OCI-LY1 (cell line): ENCODE measurements around the gene ACSF2.
"Not testable (repeated sequence)": the region's sequence is repeated elsewhere in the genome, so short reads cannot be mapped to it uniquely, and the experiment has no call there.

Source experiments
- H2AFZ ChIP-seq: fragments of 200-600 bp; sonication (generic), shearing (Covaris generic); 2 replicates; pipeline ENCODE4 v1.6.0; 2014; ENCODE audit warnings: antibody characterized with exemption, mild to moderate bottlenecking, low read length
- H3F3A ChIP-seq: fragments of 200-600 bp; sonication (generic), shearing (Covaris generic); 2 replicates; pipeline ENCODE4 v1.6.0; 2014; ENCODE audit warnings: mild to moderate bottlenecking, antibody characterized with exemption, low read length, moderate library complexity; ENCODE audit not compliant: insufficient read depth
- H3K27ac ChIP-seq: fragments of 200-600 bp; sonication (generic); 2 replicates; pipeline ENCODE4 v1.5.1; 2014; ENCODE audit warnings: low read length, mixed run types, mild to moderate bottlenecking, low read depth; ENCODE audit not compliant: poor library complexity, severe bottlenecking
- H3K27me3 ChIP-seq: fragments of 200-600 bp; sonication (generic); 2 replicates; pipeline ENCODE4 v1.6.0; 2014; ENCODE audit warnings: antibody characterized with exemption, mild to moderate bottlenecking, low read length, moderate library complexity; ENCODE audit not compliant: insufficient read depth
- H3K36me3 ChIP-seq: fragments of 200-600 bp; sonication (generic); 2 replicates; pipeline ENCODE4 v1.6.1; 2014; ENCODE audit warnings: mild to moderate bottlenecking, antibody characterized with exemption, low read length, moderate library complexity, mixed read lengths; ENCODE audit not compliant: insufficient read depth
- H3K4me1 ChIP-seq: fragments of 200-600 bp; sonication (generic); 2 replicates; pipeline ENCODE4 v1.5.1; 2014; ENCODE audit warnings: mild to moderate bottlenecking, low read length, moderate library complexity; ENCODE audit not compliant: insufficient read depth, severe bottlenecking
- H3K4me2 ChIP-seq: fragments of 200-600 bp; sonication (generic), shearing (Covaris generic); 2 replicates; pipeline ENCODE4 v1.6.1; 2014; ENCODE audit warnings: low read length
- H3K4me3 ChIP-seq: fragments of 200-600 bp; sonication (generic); 2 replicates; pipeline ENCODE4 v1.5.1; 2014; ENCODE audit warnings: low read length, low read depth, mild to moderate bottlenecking, mixed read lengths; ENCODE audit not compliant: poor library complexity, severe bottlenecking
- H3K79me2 ChIP-seq: fragments of 200-600 bp; shearing (Covaris generic); 2 replicates; pipeline ENCODE4 v1.6.1; 2016; ENCODE audit warnings: mixed run types, low read length, mixed read lengths; ENCODE audit not compliant: insufficient read depth
- H3K9ac ChIP-seq: fragments of 200-600 bp; sonication (generic), shearing (Covaris generic); 2 replicates; pipeline ENCODE4 v1.6.1; 2014; ENCODE audit warnings: mild to moderate bottlenecking, low read length, mixed read lengths
- H3K9me2 ChIP-seq: fragments of 200-600 bp; sonication (generic), shearing (Covaris generic); 2 replicates; pipeline ENCODE4 v1.6.1; 2014; ENCODE audit warnings: low read depth, mild to moderate bottlenecking, low read length, mixed read lengths
- H3K9me3 ChIP-seq: fragments of 200-600 bp; shearing (Covaris generic); 2 replicates; pipeline ENCODE4 v1.6.1; 2014; ENCODE audit warnings: low read length, mixed read lengths
- H4K20me1 ChIP-seq: fragments of 200-600 bp; sonication (generic), shearing (Covaris generic); 2 replicates; pipeline ENCODE4 v1.6.0; 2016; ENCODE audit warnings: mild to moderate bottlenecking, low read length; ENCODE audit not compliant: insufficient read depth
- EZH2 ChIP-seq: fragments of 200-600 bp; sonication (generic), shearing (Covaris generic); IDR thresholded peaks from 2 replicates; pipeline ENCODE4 v1.8.0; 2017; ENCODE audit warnings: borderline replicate concordance, mixed run types, mild to moderate bottlenecking, antibody characterized with exemption, low read length, moderate library complexity, mixed read lengths
- TF ChIP-seq, protein P1 (sequence below): fragments of 200-600 bp; sonication (generic), shearing (Covaris generic); IDR thresholded peaks from 2 replicates; pipeline ENCODE4 v1.5.1; 2017; ENCODE audit warnings: mild to moderate bottlenecking, antibody characterized with exemption, low read length, moderate library complexity, mixed read lengths

ACSF2 gene

DNA sequence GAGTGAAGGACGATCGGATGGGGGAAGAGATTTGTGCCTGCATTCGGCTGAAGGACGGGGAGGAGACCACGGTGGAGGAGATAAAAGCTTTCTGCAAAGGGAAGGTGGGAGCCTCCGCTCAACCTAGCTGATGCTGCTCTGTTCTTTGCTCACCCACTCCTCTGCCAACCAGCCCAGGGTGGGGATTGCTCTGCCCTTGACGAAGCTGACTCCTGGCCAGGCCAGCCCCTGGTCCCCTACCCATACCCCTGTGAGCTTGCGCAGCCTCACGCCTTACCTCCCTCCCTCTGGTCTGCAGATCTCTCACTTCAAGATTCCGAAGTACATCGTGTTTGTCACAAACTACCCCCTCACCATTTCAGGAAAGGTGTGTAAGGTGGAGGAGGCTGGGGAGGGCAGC, 47.9 kb downstream of the ACSF2 start:
- Histone ChIP-seq H3K9ac (no peak overlapping the region), H3K9me3 (no peaks in the 10 kb centered on the region), H2AFZ (no peak overlapping the region), H3K4me2 (no peak overlapping the region), H3K27ac (no peak overlapping the region), H3K36me3 (no peaks in the 10 kb centered on the region), H4K20me1 (no peaks in the 10 kb centered on the region), H3F3A (no peaks in the 10 kb centered on the region), H3K27me3 (no peaks in the 10 kb centered on the region), H3K4me1 (peaks cover 6% of the 10 kb centered on the region), H3K9me2 (no peaks in the 10 kb centered on the region), H3K79me2 (no peaks in the 10 kb centered on the region), H3K4me3 (no peak overlapping the region)
- TF ChIP-seq, protein P1, sequence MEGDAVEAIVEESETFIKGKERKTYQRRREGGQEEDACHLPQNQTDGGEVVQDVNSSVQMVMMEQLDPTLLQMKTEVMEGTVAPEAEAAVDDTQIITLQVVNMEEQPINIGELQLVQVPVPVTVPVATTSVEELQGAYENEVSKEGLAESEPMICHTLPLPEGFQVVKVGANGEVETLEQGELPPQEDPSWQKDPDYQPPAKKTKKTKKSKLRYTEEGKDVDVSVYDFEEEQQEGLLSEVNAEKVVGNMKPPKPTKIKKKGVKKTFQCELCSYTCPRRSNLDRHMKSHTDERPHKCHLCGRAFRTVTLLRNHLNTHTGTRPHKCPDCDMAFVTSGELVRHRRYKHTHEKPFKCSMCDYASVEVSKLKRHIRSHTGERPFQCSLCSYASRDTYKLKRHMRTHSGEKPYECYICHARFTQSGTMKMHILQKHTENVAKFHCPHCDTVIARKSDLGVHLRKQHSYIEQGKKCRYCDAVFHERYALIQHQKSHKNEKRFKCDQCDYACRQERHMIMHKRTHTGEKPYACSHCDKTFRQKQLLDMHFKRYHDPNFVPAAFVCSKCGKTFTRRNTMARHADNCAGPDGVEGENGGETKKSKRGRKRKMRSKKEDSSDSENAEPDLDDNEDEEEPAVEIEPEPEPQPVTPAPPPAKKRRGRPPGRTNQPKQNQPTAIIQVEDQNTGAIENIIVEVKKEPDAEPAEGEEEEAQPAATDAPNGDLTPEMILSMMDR: no peak
- no peak for TF ChIP-seq EZH2

DNA sequence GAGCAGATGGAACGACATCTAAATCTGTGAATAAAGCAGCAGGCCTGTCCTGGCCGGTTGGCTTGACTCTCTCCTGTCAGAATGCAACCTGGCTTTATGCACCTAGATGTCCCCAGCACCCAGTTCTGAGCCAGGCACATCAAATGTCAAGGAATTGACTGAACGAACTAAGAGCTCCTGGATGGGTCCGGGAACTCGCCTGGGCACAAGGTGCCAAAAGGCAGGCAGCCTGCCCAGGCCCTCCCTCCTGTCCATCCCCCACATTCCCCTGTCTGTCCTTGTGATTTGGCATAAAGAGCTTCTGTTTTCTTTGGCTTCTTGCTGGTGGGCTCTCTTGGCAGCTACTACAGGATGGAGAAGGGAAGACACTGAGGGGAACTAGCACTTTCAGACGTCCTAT, 48.5 kb downstream of the ACSF2 start:
- no peak overlapping the region for H3K4me3 ChIP-seq
- H3K27ac ChIP-seq: no peak overlapping the region

DNA sequence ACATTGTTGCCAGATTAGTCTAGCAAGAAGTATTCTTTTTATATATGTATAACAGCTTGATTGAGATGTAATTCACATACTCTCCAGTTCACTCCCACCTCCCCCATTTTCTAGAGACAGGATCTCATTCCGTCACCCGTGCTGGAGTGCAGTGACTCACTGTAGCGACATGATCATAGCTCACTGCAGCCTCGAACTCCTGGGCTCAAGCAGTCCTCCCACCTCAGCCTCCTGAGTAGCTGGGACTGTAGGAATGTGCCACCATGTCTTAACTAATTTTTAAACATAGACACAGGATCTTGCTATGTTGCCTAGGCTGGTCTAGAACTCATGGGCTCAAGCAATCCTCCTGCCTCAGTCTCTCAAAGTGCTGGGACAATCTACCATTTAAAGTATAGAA, 49.3 kb downstream of the ACSF2 start:
- Histone ChIP-seq H4K20me1 (no peaks in the 10 kb centered on the region), H2AFZ (no peak overlapping the region), H3K79me2 (no peaks in the 10 kb centered on the region), H3K9me2 (no peaks in the 10 kb centered on the region), H3K9me3 (no peaks in the 10 kb centered on the region), H3K36me3 (no peaks in the 10 kb centered on the region), H3K4me2 (no peak overlapping the region), H3K27ac (no peak overlapping the region), H3K4me3 (no peak overlapping the region), H3K9ac (no peak overlapping the region), H3K4me1 (peaks cover 11% of the 10 kb centered on the region), H3K27me3 (no peaks in the 10 kb centered on the region), H3F3A (no peaks in the 10 kb centered on the region)
- TF ChIP-seq EZH2: no peak
- TF ChIP-seq, protein P1: no peak

More for the DNA sequence above, 48.5 kb downstream of the ACSF2 start:
- Histone ChIP-seq H4K20me1 (no peaks in the 10 kb centered on the region), H3K9me2 (no peaks in the 10 kb centered on the region), H3K79me2 (no peaks in the 10 kb centered on the region), H3F3A (no peaks in the 10 kb centered on the region), H3K9me3 (no peaks in the 10 kb centered on the region), H3K9ac (no peak overlapping the region), H3K4me1 (peaks cover 6% of the 10 kb centered on the region), H3K36me3 (no peaks in the 10 kb centered on the region), H3K4me2 (no peak overlapping the region), H3K27me3 (no peaks in the 10 kb centered on the region), H2AFZ (no peak overlapping the region)
- TF ChIP-seq, protein P1: no peak
- TF ChIP-seq EZH2: no peak

GRCh38 chr17:50475775-50476544, 49.9 kb downstream of the ACSF2 start:
- H3K9me2 ChIP-seq, H3K79me2 ChIP-seq, H3K9ac ChIP-seq, H3K36me3 ChIP-seq, H3K9me3 ChIP-seq, H3K27me3 ChIP-seq, H3K4me3 ChIP-seq, H3K4me2 ChIP-seq, H3K27ac ChIP-seq, H3F3A ChIP-seq, H2AFZ ChIP-seq, H4K20me1 ChIP-seq: not testable (repeated sequence)
- peaks cover 11% of the 10 kb centered on the region for H3K4me1 ChIP-seq
